ENCODE data around the gene RGL3.

The RGL3 gene

DNA sequence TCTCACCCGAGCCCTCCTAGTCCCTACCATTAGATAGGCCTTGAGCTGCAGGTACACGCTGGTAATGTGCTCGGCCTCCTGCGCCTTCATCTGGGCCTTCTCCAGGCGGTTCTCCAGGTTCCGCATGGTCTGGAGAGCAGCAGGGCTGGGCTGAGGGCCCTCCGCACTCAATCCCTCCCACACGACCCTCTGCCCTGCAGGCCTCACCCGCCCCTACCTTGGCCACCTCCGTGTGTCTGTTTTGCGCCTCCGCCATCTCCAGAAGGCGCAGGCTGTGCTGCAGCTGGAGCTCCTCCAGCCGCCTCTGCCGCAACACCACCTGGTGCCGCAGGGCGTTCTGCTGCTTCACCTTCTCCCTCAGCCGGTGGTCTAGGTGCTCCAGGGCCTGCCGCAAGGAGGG, 7.5 kb upstream of the RGL3 start:
- Histone ChIP-seq H2AK5ac (ENCODE audit: low read depth, low read length) (peak overlapping the region; percentile 84), H2BK120ac (ENCODE audit: low read depth, low read length) (peak overlapping the region; percentile 41), H3K9me3 (replicated peaks in 1 of 2; ENCODE audit: control insufficient read depth in 2 of 2, insufficient read depth in 1 of 2, low read depth in 1 of 2, low read length in 2 of 2) (peaks cover 5 to 13% of the 10 kb centered on the region in 2 donors), H3K23ac (ENCODE audit: low read depth, low read length, poor library complexity) (no peak overlapping the region), H2BK15ac (ENCODE audit: low read length) (no peak overlapping the region), H3K9ac (ENCODE audit: low read depth, low read length, poor library complexity) (no peak overlapping the region), H3K4me2 (ENCODE audit: insufficient read depth, low read length, poor library complexity, severe bottlenecking) (no peak overlapping the region), H2BK12ac (ENCODE audit: low read length) (no peak overlapping the region), H3K27ac (replicated peaks; ENCODE audit: low read length) (no peak overlapping the region), H3K18ac (ENCODE audit: low read length) (no peak overlapping the region), H2AFZ (ENCODE audit: low read length) (no peak overlapping the region), H4K8ac (ENCODE audit: low read depth, low read length) (no peak overlapping the region), H3K4me1 (ENCODE audit: control insufficient read depth in 2 of 2, insufficient read depth in 1 of 2, low read depth in 1 of 2, low read length in 2 of 2) (no peaks in the 10 kb centered on the region), H3K79me1 (ENCODE audit: low read depth, low read length) (no peaks in the 10 kb centered on the region), H3K36me3 (replicated peaks in 1 of 2; ENCODE audit: control insufficient read depth in 2 of 2, insufficient read depth in 2 of 2, low read length in 2 of 2) (no peaks in the 10 kb centered on the region), H4K91ac (ENCODE audit: low read depth, low read length, poor library complexity) (no peak overlapping the region), H3K14ac (ENCODE audit: low read length) (peak overlapping the region; percentile 63), H2BK5ac (ENCODE audit: low read length) (no peak overlapping the region), H3K4ac (ENCODE audit: low read length) (no peak overlapping the region), H3K4me3 (ENCODE audit: low read length in 2 of 2) (no peak overlapping the region), H3K27me3 (ENCODE audit: control insufficient read depth in 3 of 3, insufficient read depth in 3 of 3, low read depth in 1 of 3, low read length in 3 of 3) (peaks cover 20 to 26% (median 24%) of the 10 kb centered on the region in 3 experiments)
- no peak for DNase-seq (ENCODE audit: low spot score)
- no CpG with 5 or more reads among the region's 19 CpGs for WGBS, 2 donors (ENCODE audit: extremely low coverage in 2 of 2, insufficient read length in 2 of 2, insufficient replicate concordance in 1 of 2)

DNA sequence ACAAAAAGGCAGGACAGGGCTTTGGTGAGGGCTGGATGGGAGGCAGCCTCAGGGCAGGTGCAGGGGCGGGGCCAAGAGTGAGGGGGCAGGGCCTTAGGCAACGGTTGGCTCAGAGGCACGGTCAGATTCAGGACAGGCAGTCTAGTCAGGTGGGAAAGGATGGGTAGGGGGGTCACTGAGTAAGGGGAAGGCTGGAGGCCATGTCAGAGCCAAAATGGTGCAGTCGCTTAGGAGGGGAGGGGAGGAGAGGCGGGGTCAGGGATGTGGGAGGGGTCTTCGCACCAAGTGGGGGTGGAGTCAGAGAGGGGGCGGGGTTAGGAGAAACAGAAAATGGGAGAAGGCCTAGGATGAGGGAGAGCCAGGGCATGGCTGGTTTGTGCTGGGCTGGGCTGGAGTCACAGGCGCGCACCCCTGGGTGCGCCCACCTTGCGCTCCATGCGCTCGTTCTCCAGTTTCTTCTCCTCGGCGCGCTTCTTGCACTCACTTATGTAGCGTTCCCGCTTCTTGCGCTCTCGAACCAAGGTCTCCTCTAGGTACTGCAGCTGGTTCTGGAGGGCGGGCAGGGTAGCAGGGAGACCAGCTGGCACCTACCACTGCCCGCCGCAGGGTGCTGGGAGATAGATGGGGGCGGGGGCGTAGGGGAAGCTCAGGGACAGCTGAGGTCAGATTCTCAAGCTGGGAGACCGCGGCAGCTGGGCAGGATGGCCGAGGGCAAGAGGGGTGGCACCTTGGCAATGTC, 6.8 kb upstream of the RGL3 start:
- DNase-seq (ENCODE audit: low spot score), result no peak
- Histone ChIP-seq H3K9me3 (replicated peaks in 1 of 2; ENCODE audit: control insufficient read depth in 2 of 2, insufficient read depth in 1 of 2, low read depth in 1 of 2, low read length in 2 of 2) (peaks cover 9 to 13% of the 10 kb centered on the region in 2 donors), H2BK120ac (ENCODE audit: low read depth, low read length) (no peak overlapping the region), H3K36me3 (replicated peaks in 1 of 2; ENCODE audit: control insufficient read depth in 2 of 2, insufficient read depth in 2 of 2, low read length in 2 of 2) (no peaks in the 10 kb centered on the region), H4K8ac (ENCODE audit: low read depth, low read length) (no peak overlapping the region), H4K91ac (ENCODE audit: low read depth, low read length, poor library complexity) (no peak overlapping the region), H3K9ac (ENCODE audit: low read depth, low read length, poor library complexity) (peak overlapping the region; percentile 44), H2AFZ (ENCODE audit: low read length) (no peak overlapping the region), H3K27me3 (ENCODE audit: control insufficient read depth in 3 of 3, insufficient read depth in 3 of 3, low read depth in 1 of 3, low read length in 3 of 3) (peaks cover 27 to 34% (median 31%) of the 10 kb centered on the region in 3 experiments), H3K27ac (replicated peaks; ENCODE audit: low read length) (no peak overlapping the region), H3K4me1 (ENCODE audit: control insufficient read depth in 2 of 2, insufficient read depth in 1 of 2, low read depth in 1 of 2, low read length in 2 of 2) (peaks cover 3 to 6% of the 10 kb centered on the region in 2 donors), H2BK5ac (ENCODE audit: low read length) (no peak overlapping the region), H2BK15ac (ENCODE audit: low read length) (no peak overlapping the region), H3K4ac (ENCODE audit: low read length) (no peak overlapping the region), H3K4me2 (ENCODE audit: insufficient read depth, low read length, poor library complexity, severe bottlenecking) (no peak overlapping the region), H3K14ac (ENCODE audit: low read length) (no peak overlapping the region), H3K18ac (ENCODE audit: low read length) (no peak overlapping the region), H3K23ac (ENCODE audit: low read depth, low read length, poor library complexity) (no peak overlapping the region), H3K79me1 (ENCODE audit: low read depth, low read length) (no peaks in the 10 kb centered on the region), H2AK5ac (ENCODE audit: low read depth, low read length) (no peak overlapping the region), H2BK12ac (ENCODE audit: low read length) (no peak overlapping the region), H3K4me3 (ENCODE audit: low read length in 2 of 2) (no peak overlapping the region)
- WGBS, 2 donors (ENCODE audit: extremely low coverage in 2 of 2, insufficient read length in 2 of 2, insufficient replicate concordance in 1 of 2), result no CpG with 5 or more reads among the region's 28 CpGs

DNA sequence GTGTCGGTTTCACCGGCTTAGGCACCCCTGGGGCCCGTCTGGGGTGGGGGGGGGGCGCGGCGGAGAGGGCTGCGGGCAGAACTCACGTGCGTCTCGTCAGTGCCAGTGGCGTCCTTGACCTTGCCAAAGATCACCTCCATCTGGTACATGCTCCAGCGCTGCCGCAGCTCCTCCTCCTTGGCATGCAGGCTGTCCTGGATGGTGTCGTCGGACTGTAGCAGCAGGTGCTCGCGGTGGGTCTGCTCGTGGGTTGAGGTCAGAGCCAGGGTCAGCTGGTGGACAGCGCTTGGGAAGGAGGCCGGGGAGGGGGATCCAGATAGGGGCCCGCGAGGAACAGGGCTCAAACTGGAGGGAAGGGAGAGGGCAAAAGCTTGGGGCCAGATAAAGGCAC, 4.7 kb upstream of the RGL3 start:
- no peak overlapping the region for H2AK5ac ChIP-seq (ENCODE audit: low read depth, low read length)
- no peaks in the 10 kb centered on the region for H3K79me1 ChIP-seq (ENCODE audit: low read depth, low read length)
- WGBS, 2 donors (ENCODE audit: extremely low coverage in 2 of 2, insufficient read length in 2 of 2, insufficient replicate concordance in 1 of 2), result no CpG with 5 or more reads among the region's 22 CpGs
- no peak overlapping the region for H2BK12ac ChIP-seq (ENCODE audit: low read length)
- peaks cover 11 to 14% of the 10 kb centered on the region in 2 donors for H3K4me1 ChIP-seq (ENCODE audit: control insufficient read depth in 2 of 2, insufficient read depth in 1 of 2, low read depth in 1 of 2, low read length in 2 of 2)
- no peak overlapping the region for H4K8ac ChIP-seq (ENCODE audit: low read depth, low read length)
- H3K36me3 ChIP-seq (replicated peaks in 1 of 2; ENCODE audit: control insufficient read depth in 2 of 2, insufficient read depth in 2 of 2, low read length in 2 of 2), result no peaks in the 10 kb centered on the region
- H3K23ac ChIP-seq (ENCODE audit: low read depth, low read length, poor library complexity), result peak overlapping the region; percentile 89
- H3K14ac ChIP-seq (ENCODE audit: low read length), result no peak overlapping the region
- H3K4me2 ChIP-seq (ENCODE audit: insufficient read depth, low read length, poor library complexity, severe bottlenecking), result no peak overlapping the region
- H4K91ac ChIP-seq (ENCODE audit: low read depth, low read length, poor library complexity), result no peak overlapping the region
- no peak overlapping the region for H3K27ac ChIP-seq (replicated peaks; ENCODE audit: low read length)
- DNase-seq (ENCODE audit: low spot score), result no peak
- H2BK15ac ChIP-seq (ENCODE audit: low read length), result no peak overlapping the region
- peaks cover 10 to 13% of the 10 kb centered on the region in 2 donors for H3K9me3 ChIP-seq (replicated peaks in 1 of 2; ENCODE audit: control insufficient read depth in 2 of 2, insufficient read depth in 1 of 2, low read depth in 1 of 2, low read length in 2 of 2)
- H2BK120ac ChIP-seq (ENCODE audit: low read depth, low read length), result no peak overlapping the region
- no peak overlapping the region for H3K4ac ChIP-seq (ENCODE audit: low read length)
- H2BK5ac ChIP-seq (ENCODE audit: low read length), result no peak overlapping the region
- H3K9ac ChIP-seq (ENCODE audit: low read depth, low read length, poor library complexity), result no peak overlapping the region
- no peak overlapping the region for H3K4me3 ChIP-seq (ENCODE audit: low read length in 2 of 2)
- H3K27me3 ChIP-seq (ENCODE audit: control insufficient read depth in 3 of 3, insufficient read depth in 3 of 3, low read depth in 1 of 3, low read length in 3 of 3), result peaks cover 38 to 54% (median 52%) of the 10 kb centered on the region in 3 experiments
- H3K18ac ChIP-seq (ENCODE audit: low read length), result peak overlapping the region; percentile 80
- no peak overlapping the region for H2AFZ ChIP-seq (ENCODE audit: low read length)

DNA sequence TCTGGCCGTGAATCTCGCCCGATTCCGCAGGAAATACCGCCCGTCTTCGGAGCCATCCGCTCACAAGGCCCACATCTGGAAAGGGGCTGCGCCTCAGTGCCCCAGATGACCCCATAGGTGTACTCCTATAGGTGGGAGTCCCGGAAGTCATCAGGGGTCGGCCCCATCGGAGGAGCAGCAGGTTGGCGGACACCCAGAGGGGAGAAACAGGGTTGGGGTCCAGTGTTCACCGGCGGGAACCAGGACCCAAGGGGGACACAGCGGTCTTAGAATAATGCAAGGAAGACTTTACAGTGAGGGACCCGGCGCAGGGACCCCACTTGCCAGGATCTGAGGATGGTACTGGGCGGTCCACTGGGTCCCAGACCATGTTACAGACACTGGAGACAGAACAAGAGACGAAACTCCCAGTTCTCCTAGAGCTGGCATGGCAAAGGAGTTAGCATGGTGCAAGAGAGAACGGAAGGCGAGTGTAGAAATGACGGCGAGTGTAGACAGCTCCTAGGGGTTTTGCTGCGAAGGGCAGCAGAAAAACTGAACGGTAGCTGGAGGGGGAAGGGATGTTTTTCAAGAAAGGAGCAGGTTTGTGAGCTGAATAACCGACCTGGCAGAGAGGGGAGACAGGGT, 4.2 kb upstream of the RGL3 start:
- peaks cover 13% of the 10 kb centered on the region in 2 donors for H3K9me3 ChIP-seq (replicated peaks in 1 of 2; ENCODE audit: control insufficient read depth in 2 of 2, insufficient read depth in 1 of 2, low read depth in 1 of 2, low read length in 2 of 2)
- H3K4ac ChIP-seq (ENCODE audit: low read length), result peak overlapping the region; percentile 27
- H3K14ac ChIP-seq (ENCODE audit: low read length), result peak overlapping the region; percentile 8
- peaks cover 13 to 16% of the 10 kb centered on the region in 2 donors for H3K4me1 ChIP-seq (ENCODE audit: control insufficient read depth in 2 of 2, insufficient read depth in 1 of 2, low read depth in 1 of 2, low read length in 2 of 2)
- H2BK12ac ChIP-seq (ENCODE audit: low read length), result no peak overlapping the region
- no peak overlapping the region for H3K23ac ChIP-seq (ENCODE audit: low read depth, low read length, poor library complexity)
- no peak overlapping the region for H4K91ac ChIP-seq (ENCODE audit: low read depth, low read length, poor library complexity)
- H3K27me3 ChIP-seq (ENCODE audit: control insufficient read depth in 3 of 3, insufficient read depth in 3 of 3, low read depth in 1 of 3, low read length in 3 of 3), result peaks cover 43 to 59% (median 57%) of the 10 kb centered on the region in 3 experiments
- WGBS, 2 donors (ENCODE audit: extremely low coverage in 2 of 2, insufficient read length in 2 of 2, insufficient replicate concordance in 1 of 2), result no CpG with 5 or more reads among the region's 27 CpGs
- H4K8ac ChIP-seq (ENCODE audit: low read depth, low read length), result no peak overlapping the region
- H2AFZ ChIP-seq (ENCODE audit: low read length), result no peak overlapping the region
- no peak overlapping the region for H3K9ac ChIP-seq (ENCODE audit: low read depth, low read length, poor library complexity)
- H3K4me3 ChIP-seq (ENCODE audit: low read length in 2 of 2), result no peak overlapping the region
- no peak overlapping the region for H2BK15ac ChIP-seq (ENCODE audit: low read length)
- H2AK5ac ChIP-seq (ENCODE audit: low read depth, low read length), result no peak overlapping the region
- H2BK120ac ChIP-seq (ENCODE audit: low read depth, low read length), result no peak overlapping the region
- no peak for DNase-seq (ENCODE audit: low spot score)
- H3K79me1 ChIP-seq (ENCODE audit: low read depth, low read length), result no peaks in the 10 kb centered on the region
- no peak overlapping the region for H3K18ac ChIP-seq (ENCODE audit: low read length)
- no peak overlapping the region for H2BK5ac ChIP-seq (ENCODE audit: low read length)
- H3K27ac ChIP-seq (replicated peaks; ENCODE audit: low read length), result no peak overlapping the region
- H3K4me2 ChIP-seq (ENCODE audit: insufficient read depth, low read length, poor library complexity, severe bottlenecking), result no peak overlapping the region
- H3K36me3 ChIP-seq (replicated peaks in 1 of 2; ENCODE audit: control insufficient read depth in 2 of 2, insufficient read depth in 2 of 2, low read length in 2 of 2), result no peaks in the 10 kb centered on the region

Data from neuronal stem cell (in vitro differentiated cells).